MM.1S (cell line): ENCODE measurements around the gene PERM1.

Source experiments
- CTCF ChIP-seq: fragments of 300-600 bp; sonication (generic); IDR thresholded peaks from 2 replicates; pipeline ENCODE4 v1.5.1; 2016; ENCODE audit warnings: antibody characterized with exemption, low read length, mixed read lengths
- EZH2 ChIP-seq: fragments of 300-600 bp; sonication (generic); optimal IDR thresholded peaks from 2 replicates; pipeline ENCODE3; 2017; ENCODE audit warnings: low read depth, mild to moderate bottlenecking, antibody characterized with exemption, low read length, mixed read lengths

- TF ChIP-seq CTCF: no peak
- TF ChIP-seq EZH2: no peak
Observed at GRCh38 chr1:1013105-1013921, 31.4 kb upstream of the PERM1 start, which contains the start of gene ISG15.
